HEK293 (cell line): ENCODE measurements around the gene CCM2L.

Source experiments
- CTCF ChIA-PET: fragments of 350-600 bp; formaldehyde crosslinking; extraction: SDS; loops from one replicate; lab custom pipeline; 2021; ENCODE audit warnings: antibody characterized with exemption; lab: Yijun Ruan, JAX
- POLR2A ChIA-PET: fragments of 300-600 bp; formaldehyde crosslinking; extraction: SDS; loops from one replicate; lab custom pipeline; 2020; ENCODE audit warnings: antibody characterized with exemption, inconsistent platforms; lab: Yijun Ruan, JAX
- H3K27ac ChIP-seq: fragments of 200-500 bp; sonication (Bioruptor generic); 2 replicates; pipeline ENCODE4 v1.5.1; 2014; ENCODE audit warnings: low read depth, low read length, control low read depth, inconsistent platforms; ENCODE audit errors: extremely low read depth
- H3K36me3 ChIP-seq, 2 experiments: fragments of 200-500 bp in 1 of 2; sonication (Bioruptor generic) in 1 of 2; 1 replicate in 1 of 2; 2 replicates in 1 of 2; pipeline ENCODE4 v1.5.1; 2014 to 2017; ENCODE audit warnings: inconsistent platforms in 2 of 2, low read length in 2 of 2; ENCODE audit not compliant: control insufficient read depth in 2 of 2, insufficient read depth in 1 of 2
- H3K4me1 ChIP-seq: fragments of 200-500 bp; sonication (Bioruptor generic); 2 replicates; pipeline ENCODE4 v1.5.1; 2014; ENCODE audit warnings: mild to moderate bottlenecking, low read length, inconsistent platforms; ENCODE audit not compliant: control insufficient read depth, insufficient read depth
- H3K4me3 ChIP-seq: 2 replicates; pipeline ENCODE4 v1.5.1; 2011; ENCODE audit warnings: low read depth, mild to moderate bottlenecking, control low read depth, low read length, moderate library complexity
- H3K9me3 ChIP-seq: fragments of 200-500 bp; sonication (Bioruptor generic); 2 replicates; pipeline ENCODE4 v1.5.1; 2014; ENCODE audit warnings: low read depth, low read length, inconsistent platforms; ENCODE audit not compliant: control insufficient read depth, insufficient read depth
- GLIS1 ChIP-seq: fragments of 450-650 bp; formaldehyde crosslinking; IDR thresholded peaks from 2 replicates; pipeline ENCODE4 v1.5.1; 2016; ENCODE audit warnings: missing biosample characterization, missing genetic modification characterization
- GLIS2 ChIP-seq: fragments of 450-650 bp; formaldehyde crosslinking; IDR thresholded peaks from 2 replicates; pipeline ENCODE4 v1.5.1; 2016; ENCODE audit warnings: missing biosample characterization, missing genetic modification characterization
- KLF17 ChIP-seq: fragments of 450-650 bp; formaldehyde crosslinking; IDR thresholded peaks from 2 replicates; pipeline ENCODE4 v1.5.1; 2016; ENCODE audit warnings: missing biosample characterization, missing genetic modification characterization
- KLF7 ChIP-seq: fragments of 450-650 bp; formaldehyde crosslinking; IDR thresholded peaks from 2 replicates; pipeline ENCODE4 v1.5.1; 2016; ENCODE audit warnings: missing biosample characterization, missing genetic modification characterization, borderline replicate concordance
- YY2 ChIP-seq: fragments of 450-650 bp; formaldehyde crosslinking; IDR thresholded peaks from 2 replicates; pipeline ENCODE4 v1.5.1; 2016; ENCODE audit warnings: missing biosample characterization, missing genetic modification characterization
- ZBTB17 ChIP-seq: fragments of 450-650 bp; formaldehyde crosslinking; IDR thresholded peaks from 2 replicates; pipeline ENCODE4 v1.5.1; 2016; ENCODE audit warnings: missing biosample characterization, missing genetic modification characterization
- ZBTB48 ChIP-seq: fragments of 450-650 bp; formaldehyde crosslinking; IDR thresholded peaks from 2 replicates; pipeline ENCODE4 v1.5.1; 2016; ENCODE audit warnings: missing biosample characterization, missing genetic modification characterization
- ZIC2 ChIP-seq: fragments of 450-650 bp; formaldehyde crosslinking; IDR thresholded peaks from 2 replicates; pipeline ENCODE4 v1.5.1; 2016; ENCODE audit warnings: missing biosample characterization, missing genetic modification characterization
- ZNF24 ChIP-seq: fragments of 450-650 bp; formaldehyde crosslinking; IDR thresholded peaks from 2 replicates; pipeline ENCODE4 v1.5.1; 2016; ENCODE audit warnings: missing biosample characterization, missing genetic modification characterization
- ZNF302 ChIP-seq: fragments of 450-650 bp; formaldehyde crosslinking; IDR thresholded peaks from 2 replicates; pipeline ENCODE4 v1.5.1; 2016; ENCODE audit warnings: missing biosample characterization, missing genetic modification characterization, low read depth
- ZNF311 ChIP-seq: fragments of 450-650 bp; formaldehyde crosslinking; IDR thresholded peaks from 2 replicates; pipeline ENCODE4 v1.5.1; 2017; ENCODE audit warnings: missing biosample characterization, missing genetic modification characterization, borderline replicate concordance
- ZNF341 ChIP-seq: fragments of 450-650 bp; formaldehyde crosslinking; IDR thresholded peaks from 2 replicates; pipeline ENCODE4; 2016; ENCODE audit warnings: low read depth, missing biosample characterization, missing genetic modification characterization
- ZNF629 ChIP-seq: fragments of 450-650 bp; formaldehyde crosslinking; IDR thresholded peaks from 2 replicates; pipeline ENCODE4 v1.5.1; 2017; ENCODE audit warnings: missing biosample characterization, missing genetic modification characterization
- ZNF692 ChIP-seq: fragments of 450-650 bp; formaldehyde crosslinking; IDR thresholded peaks from 2 replicates; pipeline ENCODE4 v1.5.1; 2016; ENCODE audit warnings: missing biosample characterization, missing genetic modification characterization
- ZSCAN4 ChIP-seq: fragments of 450-650 bp; formaldehyde crosslinking; IDR thresholded peaks from 2 replicates; pipeline ENCODE4 v1.5.1; 2017; ENCODE audit warnings: missing biosample characterization, missing genetic modification characterization
- TF ChIP-seq, protein P1 (sequence below): fragments of 450-650 bp; formaldehyde crosslinking; IDR thresholded peaks from 2 replicates; pipeline ENCODE4 v1.5.1; 2016; ENCODE audit warnings: missing biosample characterization, missing genetic modification characterization
- TF ChIP-seq, protein P2 (sequence below): fragments of 450-650 bp; formaldehyde crosslinking; IDR thresholded peaks from 2 replicates; pipeline ENCODE4 v1.5.1; 2016; ENCODE audit warnings: missing biosample characterization, missing genetic modification characterization
- TF ChIP-seq, protein P3 (sequence below): fragments of 450-650 bp; formaldehyde crosslinking; IDR thresholded peaks from 2 replicates; pipeline ENCODE4 v1.5.1; 2016; ENCODE audit warnings: missing biosample characterization, missing genetic modification characterization

Gene CCM2L

GRCh38 chr20:32007787-32008616, 2.2 kb upstream of the CCM2L start:
- POLR2A ChIA-PET, result no interaction called here
- CTCF ChIA-PET, result interaction anchor here (0.7 to 1.6 kb wide), 4 partner anchors 10 to 445 kb away, joined by 3 to 8 read pairs (median 4); no protein-coding TSS in a partner anchor
- H3K27ac ChIP-seq, result no peak overlapping the region; the same call in 1 of the 2 replicates

More at GRCh38 chr20:32007787-32008616, 2.2 kb upstream of the CCM2L start:
- Histone ChIP-seq H3K4me3 (no peak overlapping the region), H3K4me1 (peaks cover 8% of the 10 kb centered on the region), H3K9me3 (no peaks in the 10 kb centered on the region), H3K36me3 (no peaks in the 10 kb centered on the region)
- TF ChIP-seq GLIS2 (tag by site-specific recombination) (0 out of 2 replicates have a peak, but pooled peaks have one; percentile 38), ZBTB48 (tag by site-specific recombination) (peak; percentile 73), ZNF24 (tag by site-specific recombination) (no peak), ZSCAN4 (tag by site-specific recombination) (no peak), ZNF311 (tag by site-specific recombination) (no peak), KLF7 (no peak), KLF17 (tag by site-specific recombination) (peak; percentile 50; the same call in 1 of the 2 replicates), ZNF341 (peak; percentile 88), GLIS1 (tag by site-specific recombination) (peak; percentile 74), ZBTB17 (tag by site-specific recombination) (peak; percentile 78; the same call in 1 of the 2 replicates), ZNF629 (tag by site-specific recombination) (no peak), ZIC2 (tag by site-specific recombination) (peak; percentile 46), ZNF692 (tag by site-specific recombination) (no peak), ZNF302 (no peak), YY2 (tag by site-specific recombination) (no peak)
- TF ChIP-seq, protein P1, sequence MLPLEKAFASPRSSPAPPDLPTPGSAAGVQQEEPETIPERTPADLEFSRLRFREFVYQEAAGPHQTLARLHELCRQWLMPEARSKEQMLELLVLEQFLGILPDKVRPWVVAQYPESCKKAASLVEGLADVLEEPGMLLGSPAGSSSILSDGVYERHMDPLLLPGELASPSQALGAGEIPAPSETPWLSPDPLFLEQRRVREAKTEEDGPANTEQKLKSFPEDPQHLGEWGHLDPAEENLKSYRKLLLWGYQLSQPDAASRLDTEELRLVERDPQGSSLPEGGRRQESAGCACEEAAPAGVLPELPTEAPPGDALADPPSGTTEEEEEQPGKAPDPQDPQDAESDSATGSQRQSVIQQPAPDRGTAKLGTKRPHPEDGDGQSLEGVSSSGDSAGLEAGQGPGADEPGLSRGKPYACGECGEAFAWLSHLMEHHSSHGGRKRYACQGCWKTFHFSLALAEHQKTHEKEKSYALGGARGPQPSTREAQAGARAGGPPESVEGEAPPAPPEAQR, result no peak
- TF ChIP-seq, protein P2, sequence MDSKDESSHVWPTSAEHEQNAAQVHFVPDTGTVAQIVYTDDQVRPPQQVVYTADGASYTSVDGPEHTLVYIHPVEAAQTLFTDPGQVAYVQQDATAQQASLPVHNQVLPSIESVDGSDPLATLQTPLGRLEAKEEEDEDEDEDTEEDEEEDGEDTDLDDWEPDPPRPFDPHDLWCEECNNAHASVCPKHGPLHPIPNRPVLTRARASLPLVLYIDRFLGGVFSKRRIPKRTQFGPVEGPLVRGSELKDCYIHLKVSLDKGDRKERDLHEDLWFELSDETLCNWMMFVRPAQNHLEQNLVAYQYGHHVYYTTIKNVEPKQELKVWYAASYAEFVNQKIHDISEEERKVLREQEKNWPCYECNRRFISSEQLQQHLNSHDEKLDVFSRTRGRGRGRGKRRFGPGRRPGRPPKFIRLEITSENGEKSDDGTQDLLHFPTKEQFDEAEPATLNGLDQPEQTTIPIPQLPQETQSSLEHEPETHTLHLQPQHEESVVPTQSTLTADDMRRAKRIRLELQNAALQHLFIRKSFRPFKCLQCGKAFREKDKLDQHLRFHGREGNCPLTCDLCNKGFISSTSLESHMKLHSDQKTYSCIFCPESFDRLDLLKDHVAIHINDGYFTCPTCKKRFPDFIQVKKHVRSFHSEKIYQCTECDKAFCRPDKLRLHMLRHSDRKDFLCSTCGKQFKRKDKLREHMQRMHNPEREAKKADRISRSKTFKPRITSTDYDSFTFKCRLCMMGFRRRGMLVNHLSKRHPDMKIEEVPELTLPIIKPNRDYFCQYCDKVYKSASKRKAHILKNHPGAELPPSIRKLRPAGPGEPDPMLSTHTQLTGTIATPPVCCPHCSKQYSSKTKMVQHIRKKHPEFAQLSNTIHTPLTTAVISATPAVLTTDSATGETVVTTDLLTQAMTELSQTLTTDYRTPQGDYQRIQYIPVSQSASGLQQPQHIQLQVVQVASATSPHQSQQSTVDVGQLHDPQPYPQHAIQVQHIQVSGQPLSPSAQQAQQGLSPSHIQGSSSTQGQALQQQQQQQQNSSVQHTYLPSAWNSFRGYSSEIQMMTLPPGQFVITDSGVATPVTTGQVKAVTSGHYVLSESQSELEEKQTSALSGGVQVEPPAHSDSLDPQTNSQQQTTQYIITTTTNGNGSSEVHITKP, result 0 out of 2 replicates have a peak, but pooled peaks have one; percentile 25
- TF ChIP-seq, protein P3, sequence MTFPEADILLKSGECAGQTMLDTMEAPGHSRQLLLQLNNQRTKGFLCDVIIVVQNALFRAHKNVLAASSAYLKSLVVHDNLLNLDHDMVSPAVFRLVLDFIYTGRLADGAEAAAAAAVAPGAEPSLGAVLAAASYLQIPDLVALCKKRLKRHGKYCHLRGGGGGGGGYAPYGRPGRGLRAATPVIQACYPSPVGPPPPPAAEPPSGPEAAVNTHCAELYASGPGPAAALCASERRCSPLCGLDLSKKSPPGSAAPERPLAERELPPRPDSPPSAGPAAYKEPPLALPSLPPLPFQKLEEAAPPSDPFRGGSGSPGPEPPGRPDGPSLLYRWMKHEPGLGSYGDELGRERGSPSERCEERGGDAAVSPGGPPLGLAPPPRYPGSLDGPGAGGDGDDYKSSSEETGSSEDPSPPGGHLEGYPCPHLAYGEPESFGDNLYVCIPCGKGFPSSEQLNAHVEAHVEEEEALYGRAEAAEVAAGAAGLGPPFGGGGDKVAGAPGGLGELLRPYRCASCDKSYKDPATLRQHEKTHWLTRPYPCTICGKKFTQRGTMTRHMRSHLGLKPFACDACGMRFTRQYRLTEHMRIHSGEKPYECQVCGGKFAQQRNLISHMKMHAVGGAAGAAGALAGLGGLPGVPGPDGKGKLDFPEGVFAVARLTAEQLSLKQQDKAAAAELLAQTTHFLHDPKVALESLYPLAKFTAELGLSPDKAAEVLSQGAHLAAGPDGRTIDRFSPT, result no peak
